NCI-H345 treated with DMSO at 0.1 percent for 48 hours (cell line): Measurements from ENCODE around the gene TREM2.
A peak's percentile ranks its signal among the peaks of the same experiment; 100 is the strongest.

Source experiments
- DNase-seq: peaks from one replicate; lab custom pipeline; 2025; ENCODE audit not compliant: unreplicated experiment; lab: John Stamatoyannopoulos, UW

Gene TREM2

DNA sequence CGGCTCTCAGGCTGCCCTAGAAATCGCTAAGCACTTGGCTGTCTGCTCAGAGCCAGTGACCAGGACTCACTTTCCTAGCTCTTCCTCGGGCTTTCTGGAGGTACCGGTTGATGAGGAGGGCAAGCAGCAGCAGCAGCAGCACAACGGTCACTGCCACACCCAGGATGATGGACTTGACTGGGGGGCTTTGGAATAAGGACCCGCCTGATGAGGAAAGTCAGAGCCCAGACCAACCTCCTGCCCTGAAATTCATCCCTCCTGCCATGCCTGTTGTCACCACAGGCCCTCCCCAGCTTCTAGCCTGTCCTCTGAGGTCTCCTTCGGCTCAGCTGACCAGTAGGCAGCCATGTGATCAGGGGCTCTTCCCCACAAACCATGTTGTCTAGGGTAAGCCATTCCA is 21.8 kb upstream of the TREM2 start:
- DNase-seq: no peak

DNA sequence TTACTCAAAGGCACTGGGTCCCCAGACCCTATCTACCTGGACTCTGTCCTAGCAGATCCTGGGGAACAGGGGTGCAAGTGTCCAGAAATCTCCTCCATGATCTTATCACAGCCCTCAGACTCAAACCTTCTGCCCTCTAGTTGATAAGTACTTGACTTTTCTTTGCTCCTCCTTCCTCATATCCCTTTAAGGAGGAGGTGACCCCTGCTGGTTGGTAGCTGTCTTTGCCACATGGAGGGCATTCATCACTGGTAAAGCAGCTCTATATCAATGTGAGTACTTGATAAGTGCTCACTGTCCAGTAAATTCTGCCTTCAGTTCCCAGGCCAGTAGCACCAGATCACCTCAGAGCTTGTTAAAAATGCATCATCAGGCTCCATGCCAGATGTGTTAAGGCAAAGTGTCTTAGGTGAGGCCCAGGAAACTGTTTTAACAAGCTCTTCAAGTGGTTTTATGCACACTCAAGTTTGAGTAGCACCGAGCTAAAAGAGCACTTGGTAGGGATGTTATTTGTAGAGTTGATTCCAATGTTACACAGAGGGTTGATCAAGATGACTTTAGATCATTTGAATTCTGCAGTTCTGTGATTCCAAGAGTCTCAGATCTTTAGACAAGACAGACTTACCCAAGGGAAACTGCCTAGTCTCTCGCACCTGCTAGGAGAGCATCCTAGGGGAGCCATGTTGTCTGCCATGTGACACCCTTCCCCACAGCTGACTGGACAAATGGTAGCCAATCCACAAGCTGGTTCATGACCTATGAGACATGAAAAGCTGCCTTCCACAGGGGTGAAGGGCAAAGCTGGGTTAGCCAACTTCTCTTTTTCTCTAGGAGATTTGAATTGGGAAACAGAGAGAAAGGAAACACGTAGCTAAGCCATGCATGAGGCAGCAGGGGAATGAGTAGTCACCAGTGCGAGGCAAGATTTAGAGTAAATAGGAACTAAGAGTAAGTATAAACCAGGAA is 19.4 kb upstream of the TREM2 start:
- DNase-seq: peak; percentile 11

DNA sequence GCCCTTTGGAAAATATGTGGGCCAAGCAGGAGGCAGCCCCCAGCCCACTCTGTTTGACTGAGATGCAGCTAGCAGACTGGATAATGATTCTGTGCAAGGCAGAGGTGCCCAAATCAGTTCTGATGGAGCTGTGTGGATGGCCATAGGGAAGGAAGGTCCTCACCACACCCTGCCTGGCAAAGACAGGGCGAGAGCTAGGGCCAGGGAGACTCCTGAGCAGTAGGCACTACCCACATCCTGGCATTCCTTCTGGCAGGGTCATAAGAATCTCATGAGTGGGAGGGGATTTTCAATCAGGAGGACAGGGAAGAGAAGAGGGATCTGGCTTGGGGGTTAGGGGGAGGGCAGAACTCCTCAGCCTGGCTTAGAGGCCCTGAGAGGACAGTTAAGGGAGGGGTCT is 18.6 kb upstream of the TREM2 start:
- DNase-seq: no peak

DNA sequence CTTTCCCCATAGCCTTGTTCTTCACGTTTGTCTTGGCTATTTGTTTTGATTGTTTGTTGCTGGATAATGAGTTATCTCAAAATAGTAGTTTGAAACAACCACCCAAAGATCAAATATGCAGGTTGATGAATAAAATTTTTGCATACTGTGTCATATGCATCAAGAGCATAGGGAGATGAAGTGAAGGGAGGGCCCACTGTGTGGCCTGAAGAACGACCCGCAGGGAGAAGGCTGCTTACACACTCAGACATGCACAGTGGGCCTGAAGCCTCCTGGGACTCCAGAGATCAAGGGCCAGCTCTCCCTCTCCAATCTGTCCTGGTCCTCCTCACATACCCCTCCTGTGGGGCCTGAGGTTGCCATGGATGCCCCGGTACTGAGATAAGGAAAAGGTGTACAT is 16.2 kb upstream of the TREM2 start:
- no peak for DNase-seq

DNA sequence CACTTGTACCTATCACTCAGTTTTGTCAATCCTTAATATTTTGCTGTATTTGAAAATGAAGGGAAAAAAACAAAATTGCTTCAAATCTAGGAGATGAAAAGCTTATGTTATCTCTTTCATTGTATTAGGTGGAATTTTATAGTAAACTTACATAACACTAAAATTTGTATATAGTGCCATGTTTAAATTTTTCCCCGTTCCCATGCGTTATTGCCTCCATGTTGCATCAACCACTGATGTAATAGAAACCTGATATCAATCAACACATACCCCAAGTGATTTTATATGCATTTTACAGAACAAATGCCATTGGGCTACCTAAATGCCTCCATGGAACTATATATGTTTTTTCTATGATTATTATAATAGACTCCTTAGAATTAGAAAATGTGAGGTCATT is 14.8 kb upstream of the TREM2 start:
- DNase-seq: no peak

DNA sequence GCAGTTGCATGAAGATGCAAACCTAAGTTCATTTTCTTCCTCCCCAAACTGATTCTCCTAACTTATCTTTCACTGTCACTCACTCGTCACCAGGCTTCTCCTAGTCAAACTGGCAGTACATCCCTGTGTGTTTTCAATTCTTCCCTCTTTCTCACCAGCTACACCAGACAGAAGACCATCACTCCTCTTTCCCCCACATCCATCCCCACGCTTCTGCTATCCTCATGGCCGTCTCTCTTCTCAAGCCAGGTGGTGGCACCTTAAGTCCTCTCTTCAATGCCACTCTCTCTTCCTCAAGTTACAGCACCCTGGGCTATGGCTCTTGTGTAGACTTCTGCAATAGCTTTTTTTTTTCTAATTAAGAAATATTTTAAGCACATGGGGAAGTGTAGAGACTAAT is 14.4 kb upstream of the TREM2 start:
- DNase-seq: no peak

DNA sequence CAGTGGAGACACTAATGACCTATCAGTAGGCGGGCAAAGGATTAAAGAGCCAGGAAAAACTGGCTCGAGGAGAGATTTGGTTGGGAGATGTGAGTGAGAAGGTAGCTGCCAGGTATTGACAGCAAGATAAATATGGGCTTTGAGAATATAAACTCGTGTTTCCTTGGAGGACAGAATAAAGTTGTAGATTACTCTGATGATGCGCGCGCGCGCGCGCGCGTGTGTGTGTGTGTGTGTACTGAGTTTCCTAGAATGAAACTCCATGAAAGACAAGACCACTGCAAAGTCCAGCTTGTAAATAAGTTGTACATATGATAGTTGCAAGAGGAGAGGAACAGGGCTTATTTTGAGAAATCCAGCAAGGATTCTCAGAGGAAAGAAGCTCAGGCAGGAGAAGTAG is 13.3 kb upstream of the TREM2 start:
- no peak for DNase-seq

DNA sequence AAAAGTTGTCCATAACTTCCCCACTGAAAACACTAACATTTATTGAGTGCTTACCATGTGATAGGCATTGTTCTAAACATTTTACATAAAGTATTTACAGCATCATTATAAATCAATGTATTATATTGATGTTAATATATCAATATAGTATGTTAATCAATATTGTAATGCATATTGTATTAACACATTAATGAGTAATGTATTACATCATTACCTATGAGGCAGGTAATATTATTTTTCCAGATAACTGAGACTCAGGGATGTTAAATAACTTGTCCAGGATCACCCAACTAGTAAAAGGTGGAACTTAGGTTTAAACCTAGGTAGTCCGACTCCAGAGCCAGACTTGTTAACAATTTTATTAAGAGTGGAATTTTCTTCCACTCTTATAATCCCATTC is 12.2 kb upstream of the TREM2 start:
- DNase-seq: no peak

DNA sequence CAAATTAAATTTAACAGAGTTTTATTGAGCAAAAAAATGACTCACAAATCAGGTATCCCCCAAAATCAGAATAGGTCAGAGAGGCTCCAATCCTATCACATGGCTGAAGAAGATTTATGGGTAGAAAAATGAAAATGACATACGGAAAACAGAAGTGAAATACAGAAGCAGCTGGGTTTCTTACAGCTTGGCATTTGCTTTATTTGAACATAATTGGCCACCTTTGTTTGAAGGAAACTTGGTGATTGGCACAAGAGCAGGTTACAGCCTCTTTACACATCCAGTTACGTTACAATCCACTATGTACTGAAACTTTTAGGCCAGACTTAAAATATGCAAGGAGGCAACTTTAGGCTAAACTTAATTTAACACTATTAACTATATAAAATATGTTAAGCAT is 11.7 kb upstream of the TREM2 start:
- DNase-seq: no peak

DNA sequence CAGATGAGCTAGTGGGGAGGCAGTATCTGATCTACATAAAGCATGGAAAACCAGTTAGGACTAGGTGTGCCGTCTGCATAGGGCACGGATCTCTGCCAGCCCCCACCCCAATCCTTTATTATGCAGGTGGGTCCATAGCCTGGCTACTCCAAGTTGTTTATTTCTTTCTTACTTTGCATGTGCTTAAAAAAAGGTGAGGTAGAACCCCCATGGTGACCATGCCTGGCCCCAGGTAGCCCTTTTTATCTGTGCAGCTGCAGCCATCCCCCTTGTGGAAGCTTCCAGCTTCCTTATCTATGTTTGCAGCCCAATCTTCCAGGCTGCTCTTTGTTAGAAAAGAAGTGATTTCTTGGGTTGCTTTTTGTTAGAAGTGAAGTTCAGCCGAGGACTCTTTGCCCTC is 9.0 kb upstream of the TREM2 start:
- no peak for DNase-seq

DNA sequence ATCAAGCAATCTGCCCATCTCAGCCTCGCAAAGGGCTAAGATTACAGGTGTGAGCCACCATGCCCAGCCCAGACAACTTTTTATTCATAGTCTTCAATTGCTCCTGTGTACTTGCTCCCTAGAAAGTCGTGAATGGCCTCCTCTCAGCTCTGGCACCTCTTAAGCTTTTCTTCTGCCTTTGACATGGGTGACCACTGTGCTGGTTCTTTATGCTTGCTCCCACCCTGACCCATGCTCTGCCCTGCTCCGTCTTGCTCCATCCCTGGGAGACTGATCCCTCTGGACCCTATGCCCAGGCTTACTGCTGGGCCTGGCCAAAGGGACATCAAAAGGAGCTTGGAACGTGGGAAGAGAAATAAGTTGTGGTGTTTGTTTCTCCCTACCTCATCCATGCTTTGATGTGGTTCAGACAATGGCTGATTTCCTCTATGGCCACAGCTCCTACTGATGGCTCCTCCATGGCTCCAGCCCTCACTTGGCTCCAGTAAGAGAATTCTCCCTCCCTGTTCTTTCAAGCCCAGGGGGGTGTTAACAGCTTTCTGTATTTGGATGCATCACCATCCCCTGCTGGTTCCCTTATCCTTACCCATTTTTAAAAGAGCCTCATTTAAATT is 7.7 kb upstream of the TREM2 start:
- DNase-seq: no peak

DNA sequence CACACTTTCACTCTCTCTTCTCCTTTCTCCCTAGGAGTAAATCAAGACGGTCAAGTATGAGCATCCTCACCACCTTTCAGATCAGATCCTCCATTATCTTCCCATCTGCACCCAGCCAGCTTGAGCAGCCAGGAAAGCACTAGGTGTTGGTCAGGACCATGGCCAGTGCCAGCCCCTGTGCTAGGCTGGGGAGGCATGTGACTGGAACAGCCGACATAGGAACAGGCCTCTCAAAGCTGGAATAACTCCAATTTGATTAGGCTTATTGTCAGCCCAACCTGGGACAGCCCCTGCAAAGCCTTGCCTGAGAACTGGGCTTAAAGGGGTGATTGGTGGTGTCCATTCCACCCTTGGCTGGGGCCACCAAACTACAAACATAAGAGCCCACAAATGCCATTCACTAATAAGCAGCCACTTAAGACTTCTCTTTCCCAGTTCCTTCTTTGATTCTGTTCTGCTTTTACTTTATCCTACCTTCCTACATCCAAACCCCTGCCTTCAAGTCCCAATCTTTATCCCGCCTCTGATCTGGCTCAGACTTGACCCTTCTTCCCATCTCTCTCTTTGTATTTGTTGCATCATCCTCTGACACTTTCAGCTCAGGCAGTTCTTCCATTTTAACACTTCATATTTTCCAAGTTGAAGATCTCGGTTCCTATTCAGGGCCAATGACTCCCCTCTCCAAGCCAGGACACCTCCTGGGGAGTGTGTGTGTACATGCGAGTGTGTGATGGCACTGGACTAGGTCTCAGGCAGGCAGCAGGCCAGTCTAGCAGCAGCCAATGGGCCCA is 4.5 kb upstream of the TREM2 start:
- DNase-seq: no peak

DNA sequence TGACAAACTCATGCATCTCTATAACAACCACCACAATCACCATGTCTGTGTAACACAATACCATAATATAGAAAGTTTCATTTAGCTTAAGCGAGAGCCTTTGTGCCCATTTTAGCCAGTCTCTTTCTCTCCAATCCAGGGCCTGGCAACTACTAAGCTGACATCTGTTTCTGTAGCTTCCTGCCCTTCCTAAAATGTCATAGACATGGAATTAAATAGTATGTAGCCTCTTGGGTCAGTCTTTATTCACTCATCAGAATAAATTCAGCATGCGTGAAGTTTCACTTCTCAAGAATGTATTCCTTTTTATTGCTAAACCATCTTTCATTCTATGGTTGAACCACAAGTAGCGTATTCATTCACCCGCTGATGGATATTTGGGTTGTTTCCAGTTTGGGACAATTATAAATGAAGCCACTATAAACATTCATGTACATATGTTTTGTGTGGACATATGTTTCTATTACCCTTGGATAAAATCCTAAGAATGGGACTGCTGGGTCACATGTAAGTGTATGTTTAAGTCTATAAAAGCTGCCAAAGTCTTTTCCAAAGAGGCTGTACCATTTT is 1.7 kb upstream of the TREM2 start:
- DNase-seq: no peak

DNA sequence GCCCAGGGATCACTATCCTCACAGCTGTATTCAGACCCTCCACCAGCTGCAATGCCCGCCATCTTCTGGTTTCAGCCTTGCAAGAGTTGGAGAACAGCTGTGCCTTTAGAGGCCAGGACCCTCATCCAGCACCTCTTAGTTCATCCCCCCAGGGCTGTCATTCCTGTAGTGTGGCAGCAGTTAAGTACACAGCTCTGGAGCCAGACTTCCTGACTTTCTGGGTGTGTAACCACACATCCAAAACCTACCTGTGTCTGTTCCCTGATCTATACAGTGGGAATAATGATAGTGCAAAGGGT is 452 bp upstream of the TREM2 start:
- DNase-seq: no peak

DNA sequence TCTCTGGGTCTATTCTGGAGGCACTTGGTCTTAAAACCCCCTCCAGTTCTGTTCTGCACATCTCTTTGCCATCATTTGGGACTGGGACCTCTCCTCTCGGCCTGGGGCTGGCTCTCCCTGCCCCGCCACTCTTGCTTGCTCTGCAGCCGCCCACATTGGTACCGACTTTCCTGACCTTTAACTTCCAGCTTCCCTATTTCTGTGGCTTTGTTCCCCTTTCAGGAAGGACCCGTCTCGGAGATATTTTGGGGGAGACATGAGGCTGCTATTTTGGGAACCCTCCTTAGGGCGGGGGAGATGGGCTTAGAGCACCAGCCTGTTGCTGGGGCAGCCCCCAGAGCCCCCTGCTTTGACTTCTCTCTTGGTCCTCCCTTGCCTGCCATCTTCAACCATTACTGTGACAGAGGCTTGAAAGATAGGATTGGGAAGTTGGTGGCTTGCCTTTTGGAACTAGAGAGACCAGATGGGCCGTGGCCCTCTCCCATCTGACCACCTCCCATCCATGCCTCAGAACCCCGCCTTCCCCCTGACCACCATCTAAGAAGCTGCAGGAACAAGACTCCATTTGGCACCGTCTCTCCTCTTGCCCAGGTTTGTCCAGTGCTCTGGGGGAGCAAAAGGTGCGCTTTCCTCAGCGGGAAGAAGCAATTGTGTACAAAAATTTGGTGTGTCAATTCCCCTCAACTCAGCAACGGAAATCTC is 914 bp downstream of the TREM2 start:
- no peak for DNase-seq

DNA sequence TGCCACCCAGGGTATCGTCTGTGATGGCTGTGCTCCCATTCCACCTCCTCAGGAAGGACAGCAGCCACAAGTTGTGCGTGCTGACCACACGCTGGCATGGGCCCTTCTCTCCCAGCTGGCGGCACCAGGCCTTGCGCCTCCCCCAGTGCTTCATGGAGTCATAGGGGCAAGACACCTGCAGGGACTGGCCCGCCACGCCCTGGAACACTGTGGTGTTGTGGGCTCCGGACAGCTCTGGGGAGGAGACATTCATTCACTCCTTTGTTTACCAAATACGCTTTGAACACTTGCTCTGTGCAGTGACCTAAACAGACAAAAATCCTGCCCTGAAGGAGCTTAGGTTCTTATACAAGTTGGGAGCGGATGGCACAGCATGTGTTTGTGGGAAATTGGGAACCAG is 1.5 kb downstream of the TREM2 start:
- DNase-seq: no peak

DNA sequence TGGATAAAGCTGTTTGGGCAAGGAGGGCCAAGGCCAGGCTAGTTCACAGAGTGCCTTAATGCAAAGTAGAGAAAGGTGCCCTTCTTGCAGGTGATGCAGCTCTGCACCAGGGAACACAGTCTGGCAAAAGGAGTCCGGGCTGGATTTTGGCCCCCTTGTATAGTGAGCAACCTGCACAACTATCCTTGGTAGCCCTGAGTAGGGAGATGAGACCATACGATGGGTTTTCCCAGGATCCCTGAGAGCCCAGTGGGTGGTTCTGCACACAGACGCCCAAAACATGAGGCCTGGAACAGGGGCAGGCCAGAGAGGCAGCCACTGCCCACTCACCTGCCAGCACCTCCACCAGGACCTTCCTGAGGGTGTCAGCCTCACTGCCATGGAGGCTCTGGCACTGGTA is 2.0 kb downstream of the TREM2 start:
- DNase-seq: no peak

DNA sequence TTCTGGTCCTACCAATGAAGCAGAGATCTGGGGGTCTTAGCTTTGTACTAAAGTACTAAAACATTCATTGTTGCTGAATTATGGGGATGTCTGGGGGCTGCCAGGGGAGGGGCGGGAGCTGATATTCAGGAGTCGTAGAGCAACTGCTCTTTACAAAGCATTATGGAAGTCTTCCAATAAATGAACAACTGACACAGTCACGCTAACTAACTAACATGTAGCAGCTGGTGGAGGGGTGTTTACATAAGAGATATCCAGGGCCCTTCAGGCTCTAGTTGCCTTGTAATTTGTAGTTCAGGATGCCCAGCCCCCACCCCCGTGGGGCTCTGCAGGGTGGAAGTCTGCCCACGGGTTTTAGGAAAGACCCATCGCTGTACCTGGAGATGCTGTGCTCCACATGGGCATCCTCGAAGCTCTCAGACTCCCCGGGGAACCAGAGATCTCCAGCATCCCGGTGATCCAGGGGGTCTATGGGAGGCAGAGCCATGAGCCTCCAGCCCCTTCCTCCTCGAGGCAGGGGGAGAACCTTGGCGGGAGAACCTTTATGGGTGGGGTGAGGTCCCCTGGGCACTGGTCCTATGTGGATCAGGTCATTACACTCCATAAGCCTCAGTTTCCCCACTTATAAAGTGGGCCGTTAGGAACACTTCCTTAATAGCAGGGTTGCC is 3.4 kb downstream of the TREM2 start:
- peak; percentile 81 for DNase-seq

DNA sequence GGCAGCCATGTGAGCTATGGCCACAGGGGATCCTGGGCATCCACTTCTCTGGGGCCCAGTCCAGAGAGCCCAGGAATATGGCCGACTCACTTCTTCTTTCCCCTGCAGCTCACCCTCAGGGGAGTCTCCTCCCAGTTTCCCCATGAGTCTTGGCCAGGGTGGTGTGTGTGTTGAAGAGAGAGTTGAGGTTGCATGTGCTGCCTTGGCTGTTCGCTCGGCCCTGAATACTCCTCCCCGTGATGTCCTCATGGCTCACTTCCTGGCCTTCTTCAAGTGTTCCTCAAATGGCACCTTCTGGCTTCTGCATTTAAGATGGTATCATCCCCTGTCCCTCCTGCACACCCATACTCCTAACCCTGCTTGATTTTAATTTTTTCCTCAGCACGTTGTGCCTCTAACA is 5.6 kb downstream of the TREM2 start:
- no peak for DNase-seq

DNA sequence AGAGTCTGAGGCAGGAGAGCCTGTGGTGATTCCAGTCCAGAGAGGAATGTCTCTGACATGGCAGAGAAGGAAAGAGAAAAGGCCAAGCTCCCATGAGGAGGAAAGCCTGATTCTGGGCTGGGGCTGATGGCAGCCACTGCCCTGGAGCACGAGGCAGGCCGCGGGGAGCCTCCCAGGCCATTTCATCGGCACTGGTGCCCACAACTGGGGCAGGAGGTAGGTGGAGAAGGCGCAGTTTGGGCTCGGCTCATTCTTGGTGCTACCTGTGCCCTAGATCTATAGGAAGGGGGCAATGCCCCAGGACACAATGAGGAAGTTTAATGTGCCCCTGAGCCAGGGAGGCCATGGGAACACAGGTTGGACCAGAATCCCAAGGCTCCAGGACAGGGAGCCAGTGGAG is 6.1 kb downstream of the TREM2 start:
- DNase-seq: no peak

DNA sequence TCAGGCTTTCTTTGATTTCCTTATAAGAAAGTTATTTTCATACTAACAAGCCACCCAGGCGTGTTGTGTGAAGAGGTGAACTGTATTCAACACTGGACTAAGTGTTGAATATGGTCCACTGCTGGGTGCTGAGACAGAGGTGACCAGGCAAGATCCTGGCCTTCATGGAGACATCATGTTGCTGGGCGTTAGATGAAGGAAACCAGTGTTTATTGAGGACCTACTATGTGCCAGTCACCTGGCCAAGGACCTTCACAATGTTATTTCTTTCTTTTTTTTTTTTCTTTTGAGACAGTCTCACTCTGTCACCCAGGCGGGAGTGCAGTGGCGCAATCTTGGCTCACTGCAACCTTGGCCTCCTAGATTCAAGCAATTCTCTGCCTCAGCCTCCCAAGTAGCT is 6.9 kb downstream of the TREM2 start:
- DNase-seq: no peak
